ENCODE results near the gene ARID3B. TPM values are rescaled to one million over a fixed set of nuclear protein-coding genes. Genes with fewer than 3 reads are reported as not detected.

Gene ARID3B
- total and polyA plus RNA-seq, 2 donors (not counting 1 experiment from before 2014, with no cell fraction given): 0.72 to 0.99 TPM

GRCh38 chr15:74619916-74620635, 79.1 kb downstream of the ARID3B start:
- TF ChIP-seq CTCF (conservative IDR thresholded peaks at IDR 0.05 in 1 of 2, IDR thresholded peaks at IDR 0.05 in 1 of 2; ENCODE audit: low read depth in 1 of 2, low read length in 2 of 2) (no peak), EZH2 (IDR thresholded peaks at IDR 0.05; ENCODE audit: low read length, missing control alignments) (no peak)
- Histone ChIP-seq H4K20me1 (ENCODE audit: control insufficient read depth, extremely low read depth, insufficient read depth, low read length) (peaks cover 5% of the 10 kb centered on the region), H3K27me3 (ENCODE audit: control insufficient read depth, insufficient read depth, low read length) (no peaks in the 10 kb centered on the region), H3K27ac (ENCODE audit: insufficient read depth, low read length) (no peak overlapping the region), H3K4me2 (ENCODE audit: extremely low read depth, insufficient read depth, low read length) (no peak overlapping the region), H3K4me3 (replicated peaks in 1 of 4; ENCODE audit: control extremely low read depth in 1 of 4, insufficient read depth in 1 of 4, low read depth in 3 of 4, low read length in 4 of 4) (no peak overlapping the region), H2AFZ (ENCODE audit: low read length) (no peak overlapping the region), H3K36me3 (ENCODE audit: control insufficient read depth, insufficient read depth, low read length) (peaks cover 40% of the 10 kb centered on the region), H3K79me2 (ENCODE audit: control insufficient read depth, insufficient read depth, low read length) (peaks cover 67% of the 10 kb centered on the region), H3K9ac (ENCODE audit: insufficient read depth, low read length) (no peak overlapping the region), H3K9me3 (ENCODE audit: control insufficient read depth, insufficient read depth, low read depth, low read length) (no peaks in the 10 kb centered on the region), H3K4me1 (ENCODE audit: control insufficient read depth, extremely low read depth, insufficient read depth, low read length) (peaks cover 5% of the 10 kb centered on the region)
- no peak for DNase-seq (ENCODE audit: low read depth in 2 of 2)

- peaks cover 5% of the 10 kb centered on the region for H3K4me1 ChIP-seq (ENCODE audit: control insufficient read depth, extremely low read depth, insufficient read depth, low read length)
- DNase-seq (ENCODE audit: low read depth in 2 of 2): peak; percentile 58 to 72
- no peak overlapping the region for H3K9ac ChIP-seq (ENCODE audit: insufficient read depth, low read length)
- TF ChIP-seq EZH2 (IDR thresholded peaks at IDR 0.05; ENCODE audit: low read length, missing control alignments) (no peak), CTCF (conservative IDR thresholded peaks at IDR 0.05 in 1 of 2, IDR thresholded peaks at IDR 0.05 in 1 of 2; ENCODE audit: low read depth in 1 of 2, low read length in 2 of 2) (peak; percentile 91 to 96)
- no peak overlapping the region for H2AFZ ChIP-seq (ENCODE audit: low read length)
- H3K9me3 ChIP-seq (ENCODE audit: control insufficient read depth, insufficient read depth, low read depth, low read length): no peaks in the 10 kb centered on the region
- H3K79me2 ChIP-seq (ENCODE audit: control insufficient read depth, insufficient read depth, low read length): peaks cover 64% of the 10 kb centered on the region
- H3K36me3 ChIP-seq (ENCODE audit: control insufficient read depth, insufficient read depth, low read length): peaks cover 49% of the 10 kb centered on the region
- peaks cover 7% of the 10 kb centered on the region for H4K20me1 ChIP-seq (ENCODE audit: control insufficient read depth, extremely low read depth, insufficient read depth, low read length)
- no peak overlapping the region for H3K27ac ChIP-seq (ENCODE audit: insufficient read depth, low read length)
- no peaks in the 10 kb centered on the region for H3K27me3 ChIP-seq (ENCODE audit: control insufficient read depth, insufficient read depth, low read length)
- no peak overlapping the region for H3K4me3 ChIP-seq (replicated peaks in 1 of 4; ENCODE audit: control extremely low read depth in 1 of 4, insufficient read depth in 1 of 4, low read depth in 3 of 4, low read length in 4 of 4)
- H3K4me2 ChIP-seq (ENCODE audit: extremely low read depth, insufficient read depth, low read length): no peak overlapping the region
These were observed 79.9 kb downstream of the ARID3B start for GRCh38 chr15:74620636-74621545.

- H3K9me3 ChIP-seq (ENCODE audit: control insufficient read depth, insufficient read depth, low read depth, low read length): no peaks in the 10 kb centered on the region
- peaks cover 7% of the 10 kb centered on the region for H4K20me1 ChIP-seq (ENCODE audit: control insufficient read depth, extremely low read depth, insufficient read depth, low read length)
- no peak overlapping the region for H2AFZ ChIP-seq (ENCODE audit: low read length)
- no peak overlapping the region for H3K9ac ChIP-seq (ENCODE audit: insufficient read depth, low read length)
- H3K36me3 ChIP-seq (ENCODE audit: control insufficient read depth, insufficient read depth, low read length): peaks cover 52% of the 10 kb centered on the region
- H3K4me1 ChIP-seq (ENCODE audit: control insufficient read depth, extremely low read depth, insufficient read depth, low read length): peaks cover 5% of the 10 kb centered on the region
- TF ChIP-seq EZH2 (IDR thresholded peaks at IDR 0.05; ENCODE audit: low read length, missing control alignments) (no peak), CTCF (conservative IDR thresholded peaks at IDR 0.05 in 1 of 2, IDR thresholded peaks at IDR 0.05 in 1 of 2; ENCODE audit: low read depth in 1 of 2, low read length in 2 of 2) (no peak)
- peaks cover 58% of the 10 kb centered on the region for H3K79me2 ChIP-seq (ENCODE audit: control insufficient read depth, insufficient read depth, low read length)
- no peak overlapping the region for H3K4me3 ChIP-seq (replicated peaks in 1 of 4; ENCODE audit: control extremely low read depth in 1 of 4, insufficient read depth in 1 of 4, low read depth in 3 of 4, low read length in 4 of 4)
- no peak for DNase-seq (ENCODE audit: low read depth in 2 of 2)
- no peaks in the 10 kb centered on the region for H3K27me3 ChIP-seq (ENCODE audit: control insufficient read depth, insufficient read depth, low read length)
- no peak overlapping the region for H3K27ac ChIP-seq (ENCODE audit: insufficient read depth, low read length)
- H3K4me2 ChIP-seq (ENCODE audit: extremely low read depth, insufficient read depth, low read length): no peak overlapping the region
These were observed 80.5 kb downstream of the ARID3B start for GRCh38 chr15:74621546-74621920.
